Osteocyte (in vitro differentiated cells): Measurements from ENCODE around the gene TTLL4. TPM values are rescaled to one million over a fixed set of nuclear protein-coding genes. Genes with fewer than 3 reads are reported as not detected.

Source experiments
- DNase-seq: peaks from one replicate; pipeline ENCODE4 v3.0.0; 2021; ENCODE audit warnings: mixed read lengths; ENCODE audit not compliant: unreplicated experiment; ENCODE audit errors: extremely low spot score
- H3K27ac Mint-ChIP-seq: one replicate; pipeline ENCODE4 v1.8.0; 2021; ENCODE audit warnings: mild to moderate bottlenecking, mixed read lengths; ENCODE audit not compliant: unreplicated experiment
- H3K27me3 Mint-ChIP-seq: one replicate; pipeline ENCODE4 v1.8.0; 2021; ENCODE audit warnings: mixed read lengths; ENCODE audit not compliant: unreplicated experiment
- H3K36me3 Mint-ChIP-seq: one replicate; pipeline ENCODE4 v1.8.0; 2021; ENCODE audit warnings: mixed read lengths; ENCODE audit not compliant: unreplicated experiment
- H3K4me1 Mint-ChIP-seq: one replicate; pipeline ENCODE4 v1.8.0; 2021; ENCODE audit warnings: mixed read lengths; ENCODE audit not compliant: unreplicated experiment
- H3K4me3 Mint-ChIP-seq: one replicate; pipeline ENCODE4 v1.8.0; 2021; ENCODE audit warnings: mild to moderate bottlenecking, moderate library complexity, mixed read lengths; ENCODE audit not compliant: unreplicated experiment
- H3K9me3 Mint-ChIP-seq: one replicate; pipeline ENCODE4 v1.8.0; 2021; ENCODE audit warnings: mixed read lengths; ENCODE audit not compliant: unreplicated experiment
- total RNA-seq: library from RNA; stranded (reverse); gene quantifications from 2 replicates; pipeline ENCODE4 v1.2.1, GENCODE V29; 2021
- TF ChIP-seq, protein P1 (sequence below): fragments of 200-600 bp; sonication (generic); IDR thresholded peaks from 2 replicates; pipeline ENCODE4 v1.5.0; 2021; ENCODE audit warnings: antibody characterized with exemption, mild to moderate bottlenecking, moderate library complexity

TTLL4 gene
- total RNA-seq, 1 donor from 2014 or later = 28.6 TPM

DNA sequence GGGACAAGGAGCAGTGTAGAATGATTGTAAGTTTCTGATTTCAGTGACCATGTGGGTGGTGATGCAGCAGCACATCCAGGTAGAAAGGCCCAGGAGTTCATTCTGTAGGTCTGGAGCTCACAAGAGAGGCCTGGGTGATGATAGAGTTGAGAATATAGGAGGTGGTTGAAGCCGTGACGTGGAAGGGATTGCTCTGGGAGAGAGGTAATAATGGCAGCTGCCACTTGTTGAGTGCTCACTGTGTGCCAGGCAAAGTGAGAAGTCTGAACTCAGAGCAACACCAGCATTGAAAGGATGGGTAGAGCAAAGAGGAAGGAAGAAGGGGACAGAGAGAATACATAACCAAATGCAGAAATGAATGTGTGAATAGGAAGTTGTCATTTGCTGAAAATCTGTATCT, 3.3 kb downstream of the TTLL4 start:
- TF ChIP-seq, protein P1, sequence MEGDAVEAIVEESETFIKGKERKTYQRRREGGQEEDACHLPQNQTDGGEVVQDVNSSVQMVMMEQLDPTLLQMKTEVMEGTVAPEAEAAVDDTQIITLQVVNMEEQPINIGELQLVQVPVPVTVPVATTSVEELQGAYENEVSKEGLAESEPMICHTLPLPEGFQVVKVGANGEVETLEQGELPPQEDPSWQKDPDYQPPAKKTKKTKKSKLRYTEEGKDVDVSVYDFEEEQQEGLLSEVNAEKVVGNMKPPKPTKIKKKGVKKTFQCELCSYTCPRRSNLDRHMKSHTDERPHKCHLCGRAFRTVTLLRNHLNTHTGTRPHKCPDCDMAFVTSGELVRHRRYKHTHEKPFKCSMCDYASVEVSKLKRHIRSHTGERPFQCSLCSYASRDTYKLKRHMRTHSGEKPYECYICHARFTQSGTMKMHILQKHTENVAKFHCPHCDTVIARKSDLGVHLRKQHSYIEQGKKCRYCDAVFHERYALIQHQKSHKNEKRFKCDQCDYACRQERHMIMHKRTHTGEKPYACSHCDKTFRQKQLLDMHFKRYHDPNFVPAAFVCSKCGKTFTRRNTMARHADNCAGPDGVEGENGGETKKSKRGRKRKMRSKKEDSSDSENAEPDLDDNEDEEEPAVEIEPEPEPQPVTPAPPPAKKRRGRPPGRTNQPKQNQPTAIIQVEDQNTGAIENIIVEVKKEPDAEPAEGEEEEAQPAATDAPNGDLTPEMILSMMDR = no peak
- Mint-ChIP-seq H3K27me3 (no peaks in the 10 kb centered on the region), H3K36me3 (peaks cover 7% of the 10 kb centered on the region), H3K27ac (no peak overlapping the region), H3K4me3 (no peak overlapping the region), H3K4me1 (peaks cover 9% of the 10 kb centered on the region), H3K9me3 (no peaks in the 10 kb centered on the region)
- DNase-seq = no peak

DNA sequence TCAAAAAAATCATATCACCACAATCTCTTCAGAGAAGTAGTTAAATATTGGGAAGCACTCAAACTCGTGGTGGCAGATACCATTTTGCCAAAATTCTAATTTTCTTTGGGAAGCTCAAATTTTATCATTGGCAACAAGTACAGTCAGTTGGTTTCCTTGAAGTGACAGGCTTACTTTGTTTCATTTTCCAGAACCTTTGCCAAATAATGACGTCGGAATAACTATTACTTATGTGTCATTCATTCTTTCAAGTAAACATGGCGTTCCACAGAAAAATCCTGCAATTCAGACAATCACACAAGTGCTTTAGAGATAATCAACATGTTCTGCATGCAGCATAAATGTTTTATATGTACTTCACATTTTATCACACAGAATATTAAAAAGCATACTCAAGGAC, 5.4 kb downstream of the TTLL4 start:
- Mint-ChIP-seq H3K36me3 (peaks cover 16% of the 10 kb centered on the region), H3K27me3 (no peaks in the 10 kb centered on the region), H3K27ac (no peak overlapping the region), H3K4me1 (peaks cover 9% of the 10 kb centered on the region), H3K9me3 (no peaks in the 10 kb centered on the region), H3K4me3 (no peak overlapping the region)
- no peak for DNase-seq
- TF ChIP-seq, protein P1 = no peak

DNA sequence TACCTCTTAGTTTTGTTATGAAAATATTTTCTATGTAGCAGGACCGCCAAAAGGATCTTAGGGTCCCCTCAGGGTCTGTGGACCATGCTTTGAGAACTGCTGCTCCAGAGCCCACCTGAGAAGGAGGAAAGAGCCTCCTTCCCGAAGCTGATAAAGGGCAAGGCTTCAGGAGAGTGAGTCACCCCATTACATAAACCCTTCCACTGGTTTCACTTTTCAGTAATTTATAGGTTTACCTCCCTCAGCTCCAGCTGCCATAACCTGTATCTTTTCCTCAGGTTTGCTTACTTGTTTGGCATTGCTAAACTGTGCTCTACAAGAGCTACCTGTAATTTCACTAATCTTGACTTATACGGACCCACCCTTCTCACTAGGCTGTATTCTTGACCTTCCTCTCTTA, 6.6 kb downstream of the TTLL4 start:
- Mint-ChIP-seq H3K27me3 (no peaks in the 10 kb centered on the region), H3K9me3 (no peaks in the 10 kb centered on the region), H3K36me3 (peaks cover 16% of the 10 kb centered on the region), H3K27ac (no peak overlapping the region), H3K4me1 (peaks cover 2% of the 10 kb centered on the region), H3K4me3 (no peak overlapping the region)
- TF ChIP-seq, protein P1 = no peak
- DNase-seq = no peak

DNA sequence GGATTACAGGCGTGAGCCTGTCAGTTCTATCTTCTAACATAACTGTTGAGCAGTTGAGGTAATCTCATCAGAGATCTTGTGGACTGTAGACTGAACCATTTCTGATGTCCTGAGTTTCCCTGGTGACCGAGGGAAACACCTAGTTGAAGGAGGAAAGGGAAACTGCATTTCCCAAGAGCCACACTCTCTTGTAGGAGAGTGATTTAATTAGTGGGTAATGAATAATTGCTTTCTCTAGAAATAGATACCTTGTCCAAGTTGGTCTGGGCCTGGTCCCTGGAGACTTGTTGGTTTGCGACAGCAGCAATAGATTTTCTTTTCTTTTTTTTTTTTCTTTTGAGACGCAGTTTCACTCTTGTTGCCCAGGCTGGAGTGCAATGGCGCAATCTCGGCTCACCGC, 7.4 kb downstream of the TTLL4 start:
- Mint-ChIP-seq H3K4me1 (peaks cover 2% of the 10 kb centered on the region), H3K27me3 (no peaks in the 10 kb centered on the region), H3K36me3 (peaks cover 16% of the 10 kb centered on the region), H3K4me3 (no peak overlapping the region), H3K9me3 (no peaks in the 10 kb centered on the region), H3K27ac (no peak overlapping the region)
- no peak for DNase-seq
- TF ChIP-seq, protein P1 = no peak

DNA sequence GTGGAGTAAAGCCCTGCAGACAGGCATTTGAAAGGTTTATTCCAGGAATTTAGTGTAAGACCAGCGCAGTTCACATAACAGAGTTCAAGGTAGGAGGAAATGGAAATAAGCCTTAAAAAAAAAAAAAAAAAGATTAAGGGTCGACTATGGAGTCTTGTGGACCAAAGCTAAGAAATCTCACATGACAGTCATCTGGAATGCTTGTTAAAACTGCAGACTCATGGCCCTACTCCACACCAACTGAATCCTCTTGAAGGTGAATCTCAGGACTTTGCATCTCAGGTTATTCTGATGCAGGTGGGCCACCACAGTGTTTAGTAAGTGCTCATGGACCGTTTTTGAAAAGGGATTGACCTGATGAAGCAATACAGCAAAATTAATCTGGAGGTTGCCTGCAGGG, 8.8 kb downstream of the TTLL4 start:
- no peak overlapping the region for H3K4me3 Mint-ChIP-seq
- TF ChIP-seq, protein P1 = no peak
- peaks cover 2% of the 10 kb centered on the region for H3K4me1 Mint-ChIP-seq
- H3K27me3 Mint-ChIP-seq = no peaks in the 10 kb centered on the region
- no peaks in the 10 kb centered on the region for H3K9me3 Mint-ChIP-seq
- no peak for DNase-seq
- H3K27ac Mint-ChIP-seq = no peak overlapping the region
- H3K36me3 Mint-ChIP-seq = peaks cover 16% of the 10 kb centered on the region
